LNCAP (cell line): Measurements from ENCODE around the gene TAOK2.

Source experiments
- CTCF ChIP-seq: fragments of 450-650 bp; IDR thresholded peaks from 2 replicates; pipeline ENCODE4 v1.5.1; 2017; ENCODE audit warnings: mild to moderate bottlenecking

Gene TAOK2

GRCh38 chr16:30031477-30031918 is 57.8 kb downstream of the TAOK2 start:
- TF ChIP-seq CTCF: no peak

GRCh38 chr16:30032083-30032819 is 58.6 kb downstream of the TAOK2 start:
- peak; percentile 88 for TF ChIP-seq CTCF

GRCh38 chr16:30033270-30033669 is 59.6 kb downstream of the TAOK2 start:
- TF ChIP-seq CTCF: no peak

- no peak for TF ChIP-seq CTCF
Observed at GRCh38 chr16:30040221-30040620, 66.6 kb downstream of the TAOK2 start.

GRCh38 chr16:30041841-30042240 is 68.2 kb downstream of the TAOK2 start:
- TF ChIP-seq CTCF: peak; percentile 42
